Spleen (tissue), 13 donors: ENCODE measurements around the gene TTC16. TPM values are rescaled to one million over a fixed set of nuclear protein-coding genes. Genes with fewer than 3 reads are reported as not detected.

ENCODE experiments used
- DNase-seq: peaks from one replicate; pipeline ENCODE4 v3.0.0-alpha.2; 2020
- H3K27ac ChIP-seq, 8 donors: fragments of 200-600 bp; sonication (generic) in 7 of 8; 1 replicate in 4 of 8; 2 replicates in 4 of 8; pipeline versions ENCODE4 v1.5.0 to v1.8.0; 2016 to 2021; ENCODE audit warnings: inconsistent platforms in 4 of 8, mild to moderate bottlenecking in 4 of 8, moderate library complexity in 1 of 8
- H3K27me3 ChIP-seq, 7 donors: fragments of 200-600 bp; sonication (generic) in 6 of 7; replicated peaks in 1 of 7; 1 replicate in 4 of 7; 2 replicates in 3 of 7; pipeline versions ENCODE4 v1.5.0 to v1.8.0; 2016 to 2021; ENCODE audit warnings: inconsistent platforms in 3 of 7, mild to moderate bottlenecking in 1 of 7
- H3K36me3 ChIP-seq, 6 donors: fragments of 200-600 bp; sonication (generic) in 5 of 6; 1 replicate in 4 of 6; 2 replicates in 2 of 6; pipeline versions ENCODE4 v1.5.0 to v1.8.0; 2016 to 2021; ENCODE audit warnings: inconsistent platforms in 2 of 6
- H3K4me1 ChIP-seq, 6 donors: fragments of 200-600 bp; sonication (generic) in 5 of 6; 1 replicate in 3 of 6; 2 replicates in 3 of 6; pipeline versions ENCODE4 v1.5.0 to v1.8.0; 2016 to 2021; ENCODE audit warnings: inconsistent platforms in 3 of 6
- H3K4me3 ChIP-seq, 8 donors: fragments of 200-600 bp; sonication (generic) in 7 of 8; 1 replicate in 4 of 8; 2 replicates in 4 of 8; pipeline versions ENCODE4 v1.5.0 to v1.8.0; 2016 to 2021; ENCODE audit warnings: inconsistent platforms in 4 of 8, mild to moderate bottlenecking in 4 of 8, moderate library complexity in 2 of 8
- H3K9me3 ChIP-seq, 8 donors: fragments of 200-600 bp; sonication (generic) in 7 of 8; 1 replicate in 4 of 8; 2 replicates in 4 of 8; pipeline versions ENCODE4 v1.5.0 to v1.8.0; 2016 to 2021; ENCODE audit warnings: inconsistent platforms in 4 of 8
- CTCF ChIP-seq, 11 experiments: fragments of 200-600 bp in 7 of 11; fragments of 450-650 bp in 4 of 11; sonication (generic) in 4 of 11; IDR thresholded peaks in 8 of 11; conservative IDR thresholded peaks in 3 of 11; 1 replicate in 7 of 11; 2 replicates in 4 of 11; pipeline versions ENCODE4 v1.4.0 to v1.8.0; 2016 to 2021; ENCODE audit warnings: antibody characterized with exemption in 11 of 11, inconsistent platforms in 4 of 11, mild to moderate bottlenecking in 1 of 11
- POLR2A ChIP-seq, 3 donors: fragments of 450-650 bp; IDR thresholded peaks; one replicate each; pipeline ENCODE4 v1.5.1; 2017; ENCODE audit warnings: antibody characterized with exemption in 3 of 3, mild to moderate bottlenecking in 1 of 3
- POLR2AphosphoS5 ChIP-seq, 3 donors: sonication (generic); formaldehyde crosslinking; IDR thresholded peaks; one replicate each; pipeline ENCODE4 v1.5.1; 2017; ENCODE audit warnings: antibody characterized with exemption in 3 of 3
- WGBS, 5 donors: extraction: QIAGEN DNeasy Blood & Tissue Kit in 3 of 5; methylation state at CpG; one replicate each; pipeline versions ENCODE4 v1.1.5 to v1.1.7; 2013 to 2018; 5-methylcytosine and 5-hydroxymethylcytosine counted together
- intact Hi-C: fragments of 100-400 bp; cut with DNase I; formaldehyde crosslinking; loops from one replicate; pipeline ENCODE4 v1.15.0; 2023; ENCODE audit warnings: low total_unique reads
- long read RNA-seq, 2 donors: transcript quantifications; one replicate each; lab custom pipeline, GENCODE V29; 2026
- polyA plus RNA-seq, 3 donors: library from polyadenylated mRNA; stranded (reverse); fragments of 200-250 nt; gene quantifications; one replicate each; pipeline ENCODE4 v1.2.1, GENCODE V29; 2013
- total RNA-seq, 7 donors: library from RNA; depleted of rRNA in 3 of 7; stranded (reverse); fragments of >200 nt in 3 of 7; fragmentation: NEBNext Ultra II Directional in 4 of 7; extraction: Animal tissue kit (Norgen Biotek cat#: 25700) in 4 of 7; gene quantifications; one replicate each; pipeline versions ENCODE4 v1.1.0 to v1.2.1, GENCODE V29; 2016 to 2021
- donor health status: healthy with polysubstance abuse.
- donor health status: DM: no; HTN: no; CAD: no; lungs with moderate emphysema.
- donor health status: DM: no; HTN: no; CAD: no.
- donor health status: Bipolar disorder and iron deficiency.
- donor health status: healthy.
- donor health status: DM: no; HTN: no; CAD: no.
- donor health status: DM: yes; HTN: yes; CAD: no.

Gene TTC16, protein sequence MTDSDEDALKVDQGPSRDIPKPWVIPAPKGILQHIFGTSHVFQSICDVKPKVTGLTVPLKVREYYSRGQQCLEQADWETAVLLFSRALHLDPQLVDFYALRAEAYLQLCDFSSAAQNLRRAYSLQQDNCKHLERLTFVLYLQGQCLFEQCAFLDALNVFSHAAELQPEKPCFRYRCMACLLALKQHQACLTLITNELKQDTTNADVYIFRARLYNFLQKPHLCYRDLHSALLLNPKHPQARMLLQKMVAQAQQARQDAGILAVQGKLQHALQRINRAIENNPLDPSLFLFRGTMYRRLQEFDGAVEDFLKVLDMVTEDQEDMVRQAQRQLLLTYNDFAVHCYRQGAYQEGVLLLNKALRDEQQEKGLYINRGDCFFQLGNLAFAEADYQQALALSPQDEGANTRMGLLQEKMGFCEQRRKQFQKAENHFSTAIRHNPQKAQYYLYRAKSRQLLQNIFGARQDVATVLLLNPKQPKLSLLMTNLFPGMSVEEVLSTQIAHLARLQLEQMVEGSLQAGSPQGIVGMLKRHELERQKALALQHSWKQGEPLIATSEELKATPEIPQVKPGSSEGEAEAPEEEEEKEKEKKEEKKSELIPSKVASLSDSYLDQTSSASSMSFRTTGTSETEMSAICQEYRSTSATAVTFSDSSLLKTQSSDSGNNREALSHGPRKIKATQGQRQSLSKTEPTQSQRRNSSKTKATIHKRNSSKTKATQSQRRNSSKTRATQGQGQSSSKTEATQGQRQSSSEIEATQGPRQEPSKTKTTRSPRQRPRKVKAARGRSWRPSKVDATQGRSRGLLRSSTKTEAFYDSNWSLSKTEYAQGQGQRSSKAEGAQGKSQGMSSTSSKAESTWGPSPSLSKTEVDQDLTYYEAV
- total RNA-seq (1 to 10 TPM in 6 of 7 donors, under 1 TPM in 1; 0.60 to 3.1 (median 2.0) TPM), polyA plus RNA-seq (under 1 TPM; 0.12 to 0.98 (median 0.61) TPM)
- long read RNA-seq, donor 1 = 0 reads
- long read RNA-seq, donor 2, partial matches to known transcripts = 0 of 12 reads
- long read RNA-seq, donor 2, other reads (novel, unspliced or antisense) = 12 of 12 reads

DNA sequence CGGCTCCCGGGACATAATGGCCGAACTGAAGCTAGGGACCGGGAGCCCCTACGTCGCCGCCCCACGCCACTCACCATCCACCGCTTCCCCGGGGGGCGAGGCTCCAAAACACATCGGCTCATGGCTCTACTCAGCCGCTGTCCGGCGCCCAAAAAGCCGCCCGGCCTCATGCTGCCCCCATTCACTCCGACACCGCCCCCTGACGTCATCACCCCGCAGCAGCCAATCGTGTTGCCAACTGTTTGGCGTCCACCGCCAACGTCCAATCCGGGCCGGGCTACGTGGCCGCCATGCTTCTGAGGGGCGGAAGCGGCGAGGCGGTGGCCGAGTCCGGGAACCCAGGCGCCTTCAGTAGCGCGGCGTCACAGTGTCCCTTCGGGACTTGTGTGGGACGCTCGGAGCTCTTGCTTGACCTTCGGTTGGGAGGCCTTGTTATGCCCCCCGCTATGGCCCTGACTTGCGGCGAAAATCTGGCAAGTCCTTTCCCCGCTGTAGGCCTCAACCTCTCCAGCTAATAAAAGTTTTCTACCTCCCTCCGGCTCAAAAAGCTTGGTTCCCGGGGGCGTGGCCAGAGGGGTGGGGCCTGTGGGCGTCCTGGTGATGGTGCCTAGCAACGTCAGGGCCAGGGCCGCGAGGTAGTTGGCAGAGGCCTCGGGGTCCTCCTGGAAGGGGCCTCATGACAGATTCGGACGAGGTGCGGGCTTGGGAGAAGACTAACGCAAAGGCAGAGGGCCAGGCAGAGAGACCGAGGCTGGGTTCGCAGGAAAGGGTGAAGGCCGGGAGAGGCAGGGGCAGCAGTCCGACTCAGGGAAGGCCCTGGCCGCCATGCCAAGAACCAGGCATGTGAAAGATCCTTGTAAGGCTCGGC, at the start of gene TTC16, which contains the start of gene PTRH1:
Gene TTC16 (plus strand): TSS at position 610 of the 868 bp plus-strand sequence. CDS start 67 bp downstream, at position 677.
Gene PTRH1 (minus strand): TSS at position 194 of the 868 bp plus-strand sequence. CDS start 24 bp downstream, at position 170.
- H3K36me3 ChIP-seq = peaks cover 0 to 12% (median 0%) of the 10 kb centered on the region in 6 donors
- TF ChIP-seq CTCF (IDR thresholded peaks at IDR 0.05 in 8 of 11, conservative IDR thresholded peaks at IDR 0.05 in 3 of 11) = peak in 3 of 11 experiments; percentile 15 to 37 (median 24)
- TF ChIP-seq POLR2AphosphoS5 (IDR thresholded peaks at IDR 0.05) = peak; percentile 84 to 93 (median 88)
- TF ChIP-seq POLR2A (IDR thresholded peaks at IDR 0.05) = no peak
- peak within 1 kb of the TSS; percentile 57 to 94 (median 76) for H3K4me3 ChIP-seq
- DNase-seq = peak; percentile 99
- WGBS, 5 donors = 6 to 7% (median 6%) methylated on average over 51 to 65 of the region's 65 CpGs
- no peaks in the 10 kb centered on the region for H3K27me3 ChIP-seq
- H3K4me1 ChIP-seq = peaks cover 11 to 62% (median 31%) of the 10 kb centered on the region in 6 donors
- peak within 1 kb of the TSS; percentile 61 to 91 (median 86) for H3K27ac ChIP-seq
- intact Hi-C loops = no loop called here
- no peaks in the 10 kb centered on the region for H3K9me3 ChIP-seq

DNA sequence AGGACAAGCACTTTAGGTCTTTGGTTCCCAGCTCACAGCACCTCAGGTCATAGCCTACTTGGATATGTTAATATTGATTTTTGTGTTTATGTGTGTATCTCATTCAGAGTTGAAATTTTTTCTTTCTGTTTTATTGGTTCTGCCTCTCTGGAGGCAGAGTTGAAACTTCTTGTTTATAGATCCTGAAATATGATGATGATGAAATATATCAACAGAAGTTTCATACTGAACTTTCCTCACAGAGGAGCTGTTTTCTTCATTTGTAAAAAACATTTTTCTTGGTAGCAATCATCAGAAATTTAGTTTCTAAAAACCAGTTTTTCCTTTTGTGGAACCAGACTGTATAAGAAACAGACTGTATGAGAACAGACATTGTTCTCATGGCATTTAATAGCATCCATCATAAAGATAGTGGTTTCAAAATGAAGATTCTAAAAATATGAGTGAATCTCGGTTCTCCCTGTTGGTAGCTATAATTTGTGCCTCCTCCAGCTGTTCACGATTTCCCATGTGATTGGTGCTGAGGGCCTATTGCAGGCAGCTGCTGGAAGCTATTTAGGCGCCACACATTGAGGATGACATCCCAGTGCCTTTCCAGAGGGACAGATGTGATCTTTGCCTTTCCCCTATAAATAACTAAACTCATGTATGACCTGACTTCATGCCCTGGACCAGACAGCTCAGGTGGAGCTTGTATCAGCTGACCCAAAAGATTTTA, 48.6 kb upstream of the TTC16 start:
- DNase-seq = no peak
- 68 to 87% (median 77%) methylated on average over 3 of the region's 3 CpGs for WGBS, 5 donors
- H3K27me3 ChIP-seq = no peaks in the 10 kb centered on the region
- intact Hi-C loops = no loop called here
- no peaks in the 10 kb centered on the region for H3K9me3 ChIP-seq
- H3K4me1 ChIP-seq = peaks cover 0 to 14% (median 2%) of the 10 kb centered on the region in 6 donors
- peaks cover 0 to 51% (median 7%) of the 10 kb centered on the region in 6 donors for H3K36me3 ChIP-seq
- no peak overlapping the region for H3K4me3 ChIP-seq
- TF ChIP-seq POLR2A (IDR thresholded peaks at IDR 0.05) (no peak), CTCF (IDR thresholded peaks at IDR 0.05 in 8 of 11, conservative IDR thresholded peaks at IDR 0.05 in 3 of 11) (no peak), POLR2AphosphoS5 (IDR thresholded peaks at IDR 0.05) (no peak)
- H3K27ac ChIP-seq = no peak overlapping the region

DNA sequence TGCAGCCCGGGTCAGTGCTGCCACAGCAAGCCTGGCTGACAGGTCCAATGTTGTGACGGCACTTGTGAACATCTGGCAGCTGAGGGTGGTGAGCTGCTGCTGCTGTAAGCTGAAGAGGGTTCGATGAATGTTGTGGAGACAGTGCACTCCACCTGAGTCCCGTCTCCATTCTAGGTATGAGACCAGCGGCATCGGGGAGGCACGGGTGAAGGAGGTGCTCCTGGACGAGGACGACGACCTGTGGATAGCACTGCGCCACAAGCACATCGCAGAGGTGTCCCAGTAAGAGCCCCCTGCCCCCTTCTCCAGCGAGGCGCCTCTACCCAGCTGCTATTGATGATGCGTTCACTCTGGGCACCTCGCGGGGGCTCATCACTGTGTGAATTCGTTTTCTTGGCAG, 48.0 kb upstream of the TTC16 start:
- H3K27me3 ChIP-seq = no peaks in the 10 kb centered on the region
- peaks cover 0 to 14% (median 2%) of the 10 kb centered on the region in 6 donors for H3K4me1 ChIP-seq
- TF ChIP-seq CTCF (IDR thresholded peaks at IDR 0.05 in 8 of 11, conservative IDR thresholded peaks at IDR 0.05 in 3 of 11) = no peak
- TF ChIP-seq POLR2AphosphoS5 (IDR thresholded peaks at IDR 0.05) = no peak
- no peak for TF ChIP-seq POLR2A (IDR thresholded peaks at IDR 0.05)
- peaks cover 0 to 51% (median 8%) of the 10 kb centered on the region in 6 donors for H3K36me3 ChIP-seq
- H3K4me3 ChIP-seq = no peak overlapping the region
- DNase-seq = no peak
- H3K27ac ChIP-seq = no peak overlapping the region
- no peaks in the 10 kb centered on the region for H3K9me3 ChIP-seq
- intact Hi-C loops = no loop called here
- WGBS, 5 donors = 88 to 96% (median 94%) methylated on average over 18 of the region's 18 CpGs
